NOMO-1 treated with dmso at 0.1 percent for 144 hours (cell line): ENCODE results near the gene SVBP.

Source experiments
- DNase-seq: peaks from one replicate; lab custom pipeline; 2025; ENCODE audit not compliant: unreplicated experiment; lab: John Stamatoyannopoulos, UW

SVBP gene

GRCh38 chr1:42765832-42766740 lies 51.1 kb downstream of the SVBP start:
- DNase-seq, result no peak

- no peak for DNase-seq
Measured at GRCh38 chr1:42765269-42765668, 51.9 kb downstream of the SVBP start.

GRCh38 chr1:42762269-42762668 lies 54.9 kb downstream of the SVBP start:
- DNase-seq, result no peak

GRCh38 chr1:42761567-42761966 lies 55.6 kb downstream of the SVBP start:
- no peak for DNase-seq

GRCh38 chr1:42759114-42759513 lies 58.1 kb downstream of the SVBP start:
- DNase-seq, result no peak

- peak; percentile 61 for DNase-seq
Measured at GRCh38 chr1:42758641-42759040, 58.6 kb downstream of the SVBP start.

- no peak for DNase-seq
Measured at GRCh38 chr1:42757892-42758275, 59.3 kb downstream of the SVBP start.
